ENCODE measurements around the gene CYBC1. TPM values are rescaled to one million over a fixed set of nuclear protein-coding genes. Genes with fewer than 3 reads are reported as not detected.
A peak's percentile ranks its signal among the peaks of the same experiment; 100 is the strongest.

Gene CYBC1
- total RNA-seq, 1 experiment from 2014 or later, result 174 TPM

DNA sequence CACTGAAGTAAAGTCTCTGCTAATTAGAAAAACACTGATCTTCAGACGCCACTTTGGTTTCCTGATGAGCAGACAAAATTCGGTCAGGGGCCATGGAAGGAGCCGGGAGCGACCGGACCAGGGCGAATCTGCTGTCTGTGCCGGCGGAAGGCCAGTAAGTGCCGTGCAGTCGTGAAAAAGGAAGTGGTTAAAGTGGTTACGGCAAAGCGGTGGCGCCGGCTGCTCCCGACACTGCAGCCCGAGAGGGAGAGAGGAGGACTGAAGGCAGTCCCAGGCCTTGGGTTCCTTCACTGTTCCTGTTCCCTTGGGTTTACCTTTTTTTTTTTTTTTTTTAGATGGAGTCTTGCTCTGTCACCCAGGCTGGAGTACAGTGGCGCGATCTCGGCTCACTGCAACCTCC lies 49.7 kb downstream of the CYBC1 start:
- Histone ChIP-seq H3K27me3 (ENCODE audit: control insufficient read depth, insufficient read depth, low read length) (no peaks in the 10 kb centered on the region), H3K4me3 (ENCODE audit: low read depth in 2 of 2, low read length in 2 of 2) (no peak overlapping the region), H3K4me1 (ENCODE audit: control insufficient read depth, insufficient read depth, low read length) (peaks cover 7% of the 10 kb centered on the region; the same call in 1 of the 2 replicates), H3K9me3 (ENCODE audit: control insufficient read depth, insufficient read depth, low read depth, low read length) (no peaks in the 10 kb centered on the region), H3K27ac (ENCODE audit: low read length) (no peak overlapping the region), H3K36me3 (ENCODE audit: control insufficient read depth, insufficient read depth, low read length) (no peaks in the 10 kb centered on the region)
- TF ChIP-seq, protein P1, sequence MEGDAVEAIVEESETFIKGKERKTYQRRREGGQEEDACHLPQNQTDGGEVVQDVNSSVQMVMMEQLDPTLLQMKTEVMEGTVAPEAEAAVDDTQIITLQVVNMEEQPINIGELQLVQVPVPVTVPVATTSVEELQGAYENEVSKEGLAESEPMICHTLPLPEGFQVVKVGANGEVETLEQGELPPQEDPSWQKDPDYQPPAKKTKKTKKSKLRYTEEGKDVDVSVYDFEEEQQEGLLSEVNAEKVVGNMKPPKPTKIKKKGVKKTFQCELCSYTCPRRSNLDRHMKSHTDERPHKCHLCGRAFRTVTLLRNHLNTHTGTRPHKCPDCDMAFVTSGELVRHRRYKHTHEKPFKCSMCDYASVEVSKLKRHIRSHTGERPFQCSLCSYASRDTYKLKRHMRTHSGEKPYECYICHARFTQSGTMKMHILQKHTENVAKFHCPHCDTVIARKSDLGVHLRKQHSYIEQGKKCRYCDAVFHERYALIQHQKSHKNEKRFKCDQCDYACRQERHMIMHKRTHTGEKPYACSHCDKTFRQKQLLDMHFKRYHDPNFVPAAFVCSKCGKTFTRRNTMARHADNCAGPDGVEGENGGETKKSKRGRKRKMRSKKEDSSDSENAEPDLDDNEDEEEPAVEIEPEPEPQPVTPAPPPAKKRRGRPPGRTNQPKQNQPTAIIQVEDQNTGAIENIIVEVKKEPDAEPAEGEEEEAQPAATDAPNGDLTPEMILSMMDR (IDR thresholded peaks at IDR 0.05), result no peak
- TF ChIP-seq POLR2AphosphoS5 (IDR thresholded peaks at IDR 0.05; ENCODE audit: low read depth, low read length), result no peak
- no peak for TF ChIP-seq TCF7L2 (IDR thresholded peaks at IDR 0.05; ENCODE audit: low read depth, low read length)
- no peak for TF ChIP-seq SIN3A (IDR thresholded peaks at IDR 0.05; ENCODE audit: borderline replicate concordance, insufficient read depth, low read depth, low read length)
- TF ChIP-seq, protein P2, sequence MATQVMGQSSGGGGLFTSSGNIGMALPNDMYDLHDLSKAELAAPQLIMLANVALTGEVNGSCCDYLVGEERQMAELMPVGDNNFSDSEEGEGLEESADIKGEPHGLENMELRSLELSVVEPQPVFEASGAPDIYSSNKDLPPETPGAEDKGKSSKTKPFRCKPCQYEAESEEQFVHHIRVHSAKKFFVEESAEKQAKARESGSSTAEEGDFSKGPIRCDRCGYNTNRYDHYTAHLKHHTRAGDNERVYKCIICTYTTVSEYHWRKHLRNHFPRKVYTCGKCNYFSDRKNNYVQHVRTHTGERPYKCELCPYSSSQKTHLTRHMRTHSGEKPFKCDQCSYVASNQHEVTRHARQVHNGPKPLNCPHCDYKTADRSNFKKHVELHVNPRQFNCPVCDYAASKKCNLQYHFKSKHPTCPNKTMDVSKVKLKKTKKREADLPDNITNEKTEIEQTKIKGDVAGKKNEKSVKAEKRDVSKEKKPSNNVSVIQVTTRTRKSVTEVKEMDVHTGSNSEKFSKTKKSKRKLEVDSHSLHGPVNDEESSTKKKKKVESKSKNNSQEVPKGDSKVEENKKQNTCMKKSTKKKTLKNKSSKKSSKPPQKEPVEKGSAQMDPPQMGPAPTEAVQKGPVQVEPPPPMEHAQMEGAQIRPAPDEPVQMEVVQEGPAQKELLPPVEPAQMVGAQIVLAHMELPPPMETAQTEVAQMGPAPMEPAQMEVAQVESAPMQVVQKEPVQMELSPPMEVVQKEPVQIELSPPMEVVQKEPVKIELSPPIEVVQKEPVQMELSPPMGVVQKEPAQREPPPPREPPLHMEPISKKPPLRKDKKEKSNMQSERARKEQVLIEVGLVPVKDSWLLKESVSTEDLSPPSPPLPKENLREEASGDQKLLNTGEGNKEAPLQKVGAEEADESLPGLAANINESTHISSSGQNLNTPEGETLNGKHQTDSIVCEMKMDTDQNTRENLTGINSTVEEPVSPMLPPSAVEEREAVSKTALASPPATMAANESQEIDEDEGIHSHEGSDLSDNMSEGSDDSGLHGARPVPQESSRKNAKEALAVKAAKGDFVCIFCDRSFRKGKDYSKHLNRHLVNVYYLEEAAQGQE (IDR thresholded peaks at IDR 0.05; ENCODE audit: insufficient read depth in 1 of 2, low read depth in 2 of 2, low read length in 1 of 2), result no peak
- intact Hi-C loops (cut with micrococcal nuclease; ENCODE audit: unreplicated experiment) (no loop called here), in situ Hi-C loops (cut with HindIII; ENCODE audit: low pct_unique_long_range_greater_than_20kb, low sequenced_read_pairs) (no loop called here)
- no peak for DNase-seq (ENCODE audit: low read depth, low spot score)
- BruUV-seq (replicated peaks), result no TSS peak
- POLR2A ChIA-PET, result no interaction called here
- ATAC-seq, result no peak
- CTCF ChIA-PET, result no interaction called here

GRCh38 chr17:82400206-82400605 lies 50.3 kb downstream of the CYBC1 start:
- Histone ChIP-seq H3K4me1 (ENCODE audit: control insufficient read depth, insufficient read depth, low read length) (peaks cover 7% of the 10 kb centered on the region; the same call in 1 of the 2 replicates), H3K27ac (ENCODE audit: low read length) (no peak overlapping the region), H3K9me3 (ENCODE audit: control insufficient read depth, insufficient read depth, low read depth, low read length) (no peaks in the 10 kb centered on the region), H3K4me3 (ENCODE audit: low read depth in 2 of 2, low read length in 2 of 2) (no peak overlapping the region), H3K36me3 (ENCODE audit: control insufficient read depth, insufficient read depth, low read length) (no peaks in the 10 kb centered on the region), H3K27me3 (ENCODE audit: control insufficient read depth, insufficient read depth, low read length) (no peaks in the 10 kb centered on the region)
- DNase-seq (ENCODE audit: low read depth, low spot score), result no peak
- ChIA-PET POLR2A (no interaction called here), CTCF (no interaction called here)
- ATAC-seq, result no peak
- intact Hi-C loops (cut with micrococcal nuclease; ENCODE audit: unreplicated experiment) (no loop called here), in situ Hi-C loops (cut with HindIII; ENCODE audit: low pct_unique_long_range_greater_than_20kb, low sequenced_read_pairs) (no loop called here)
- no peak for TF ChIP-seq POLR2AphosphoS5 (IDR thresholded peaks at IDR 0.05; ENCODE audit: low read depth, low read length)
- no peak for TF ChIP-seq SIN3A (IDR thresholded peaks at IDR 0.05; ENCODE audit: borderline replicate concordance, insufficient read depth, low read depth, low read length)
- TF ChIP-seq, protein P1 (IDR thresholded peaks at IDR 0.05), result no peak
- TF ChIP-seq, protein P2 (IDR thresholded peaks at IDR 0.05; ENCODE audit: insufficient read depth in 1 of 2, low read depth in 2 of 2, low read length in 1 of 2), result no peak
- TF ChIP-seq TCF7L2 (IDR thresholded peaks at IDR 0.05; ENCODE audit: low read depth, low read length), result no peak
- TSS peak; percentile 41 for BruUV-seq (replicated peaks)

Data from Panc1 (cell line).